Right lobe of liver (tissue), 4 donors: ENCODE measurements around the gene DBF4B.
"Not testable (repeated sequence)": the region's sequence is repeated elsewhere in the genome, so short reads cannot be mapped to it uniquely, and the experiment has no call there.

Source experiments
- CTCF ChIP-seq, 4 donors: fragments of 200-600 bp in 3 of 4; fragments of 450-650 bp in 1 of 4; IDR thresholded peaks; one replicate each; pipeline versions ENCODE4 v1.5.1 to v1.8.0; 2016 to 2022; ENCODE audit warnings: antibody characterized with exemption in 4 of 4, mild to moderate bottlenecking in 2 of 4
- POLR2A ChIP-seq: fragments of 450-650 bp; IDR thresholded peaks from one replicate; pipeline ENCODE4 v1.6.1; 2017; ENCODE audit warnings: antibody characterized with exemption, mild to moderate bottlenecking
- donor health status: DM: no; HTN: no; CAD: no.
- donor health status: DM: no; HTN: no; CAD: no.
- donor health status: DM: no; HTN: yes; CAD: no.

GRCh38 chr17:44745738-44746137, 37.3 kb downstream of the DBF4B start:
- TF ChIP-seq CTCF (IDR thresholded peaks at IDR 0.05); POLR2A: not testable (repeated sequence)
